Right lobe of liver (tissue), 6 donors: ENCODE measurements around the gene P2RY8. TPM values are rescaled to one million over a fixed set of nuclear protein-coding genes. Genes with fewer than 3 reads are reported as not detected.

Source experiments
- ATAC-seq, 4 donors: fragments of 200-7000 bp; cut with Tn5 transposase; one replicate each; pipeline ENCODE4 v1.9.1; 2020; ENCODE audit warnings: mild to moderate bottlenecking in 4 of 4, moderate library complexity in 4 of 4
- DNase-seq, 3 donors: peaks; one replicate each; pipeline ENCODE4 v3.0.0-alpha.2; 2020
- H3K27ac ChIP-seq, 3 donors: fragments of 200-600 bp; one replicate each; pipeline ENCODE4 v1.8.0; 2022
- H3K27me3 ChIP-seq, 2 donors: fragments of 200-600 bp; one replicate each; pipeline ENCODE4 v1.8.0; 2022
- H3K36me3 ChIP-seq, 4 donors: fragments of 200-600 bp; sonication (generic) in 1 of 4; one replicate each; pipeline versions ENCODE4 v1.5.1 to v1.8.0; 2017 to 2022; ENCODE audit warnings: control low read depth in 1 of 4
- H3K4me1 ChIP-seq, 4 donors: fragments of 200-600 bp; sonication (generic) in 1 of 4; one replicate each; pipeline versions ENCODE4 v1.5.1 to v1.8.0; 2017 to 2022; ENCODE audit warnings: control low read depth in 1 of 4
- H3K4me3 ChIP-seq, 3 donors: fragments of 200-600 bp; one replicate each; pipeline ENCODE4 v1.8.0; 2022
- H3K9me3 ChIP-seq, 4 donors: fragments of 200-600 bp; sonication (generic) in 1 of 4; one replicate each; pipeline versions ENCODE4 v1.5.1 to v1.8.0; 2017 to 2022; ENCODE audit warnings: control low read depth in 1 of 4
- CTCF ChIP-seq, 4 donors: fragments of 200-600 bp in 3 of 4; fragments of 450-650 bp in 1 of 4; IDR thresholded peaks; one replicate each; pipeline versions ENCODE4 v1.5.1 to v1.8.0; 2016 to 2022; ENCODE audit warnings: antibody characterized with exemption in 4 of 4, mild to moderate bottlenecking in 2 of 4
- POLR2A ChIP-seq: fragments of 450-650 bp; IDR thresholded peaks from one replicate; pipeline ENCODE4 v1.6.1; 2017; ENCODE audit warnings: antibody characterized with exemption, mild to moderate bottlenecking
- WGBS: methylation state at CpG from one replicate; pipeline ENCODE4 v1.1.6; 2018; ENCODE audit warnings: low coverage, low lambda C conversion rate; ENCODE audit not compliant: insufficient coverage; ENCODE audit errors: missing lambda C conversion rate; 5-methylcytosine and 5-hydroxymethylcytosine counted together
- intact Hi-C, 2 donors: fragments of 100-400 bp; cut with DNase I; formaldehyde crosslinking; loops; one replicate each; pipeline versions ENCODE4 v1.11.2 to v1.14.1; 2022
- total RNA-seq, 6 experiments: library from RNA; depleted of rRNA in 2 of 6; stranded (reverse); fragments of >200 nt in 2 of 6; fragmentation: NEBNext Ultra II Directional in 3 of 6; extraction: Animal tissue kit (Norgen Biotek cat#: 25700) in 3 of 6; gene quantifications; one replicate each; pipeline versions ENCODE4 v1.1.0 to v1.2.4, GENCODE V29; 2016 to 2023
- donor health status: DM: no; HTN: yes; CAD: no.
- donor health status: DM: no; HTN: no; CAD: no.
- donor health status: DM: no; HTN: no; CAD: no.
- donor health status: DM: no; HTN: yes; CAD: no.
- donor health status: DM: no; HTN: yes; CAD: no.

P2RY8 gene
- total RNA-seq, 6 experiments from 2014 or later: 0.37 to 0.87 (median 0.73) TPM

GRCh38 chrX:1422135-1422465 lies 114.9 kb downstream of the P2RY8 start:
- no CpG with 5 or more reads among the region's 4 CpGs for WGBS
- peaks cover 0 to 1% (median 0%) of the 10 kb centered on the region in 4 donors for H3K36me3 ChIP-seq

GRCh38 chrX:1421433-1422134 lies 115.4 kb downstream of the P2RY8 start:
- 96% methylated on average over 11 of the region's 19 CpGs for WGBS
- no peaks in the 10 kb centered on the region for H3K27me3 ChIP-seq
- ATAC-seq: no peak
- intact Hi-C loops: no loop called here
- peaks cover 0 to 1% (median 0%) of the 10 kb centered on the region in 4 donors for H3K36me3 ChIP-seq
- H3K9me3 ChIP-seq: no peaks in the 10 kb centered on the region
- TF ChIP-seq POLR2A: no peak
- no peak for TF ChIP-seq CTCF (IDR thresholded peaks at IDR 0.05)
- H3K4me1 ChIP-seq: no peaks in the 10 kb centered on the region
- H3K27ac ChIP-seq: no peak overlapping the region
- H3K4me3 ChIP-seq: no peak overlapping the region
- DNase-seq: peak in 1 of 3 donors; percentile 15

More at GRCh38 chrX:1422135-1422465, 114.9 kb downstream of the P2RY8 start:
- Histone ChIP-seq H3K4me3 (no peak overlapping the region), H3K4me1 (no peaks in the 10 kb centered on the region), H3K27me3 (no peaks in the 10 kb centered on the region), H3K9me3 (no peaks in the 10 kb centered on the region), H3K27ac (no peak overlapping the region)
- DNase-seq: no peak
- no peak for ATAC-seq
- TF ChIP-seq POLR2A (no peak), CTCF (IDR thresholded peaks at IDR 0.05) (no peak)
- intact Hi-C loops: no loop called here

DNA sequence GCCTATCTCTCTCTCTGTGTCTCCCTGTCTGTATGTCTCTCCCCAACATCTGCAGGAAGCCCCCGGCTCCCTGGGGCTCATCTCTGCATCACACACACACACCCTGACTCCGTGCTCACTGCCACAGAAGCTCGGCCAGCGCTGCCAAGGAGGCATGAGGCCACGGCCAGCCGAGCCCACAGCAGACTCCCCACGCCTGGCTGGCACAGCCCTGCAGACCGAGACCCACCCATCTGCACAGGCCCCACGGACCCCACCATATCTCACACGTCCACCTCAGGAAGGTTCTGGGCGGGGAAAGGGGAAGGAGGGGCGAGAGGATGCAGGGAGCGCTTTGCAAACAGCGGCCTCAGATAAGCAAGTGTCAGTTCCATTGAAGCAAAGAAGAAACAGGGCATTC lies 116.6 kb downstream of the P2RY8 start:
- Histone ChIP-seq H3K27ac (no peak overlapping the region), H3K9me3 (no peaks in the 10 kb centered on the region), H3K36me3 (peaks cover 0 to 1% (median 0%) of the 10 kb centered on the region in 4 donors), H3K4me3 (no peak overlapping the region), H3K4me1 (no peaks in the 10 kb centered on the region), H3K27me3 (no peaks in the 10 kb centered on the region)
- no peak for TF ChIP-seq POLR2A
- TF ChIP-seq CTCF (IDR thresholded peaks at IDR 0.05): no peak
- intact Hi-C loops: no loop called here
- WGBS: 54% methylated on average over 4 of the region's 14 CpGs
- no peak for DNase-seq
- peak in 3 of 4 donors; percentile 14 to 22 (median 15) for ATAC-seq

DNA sequence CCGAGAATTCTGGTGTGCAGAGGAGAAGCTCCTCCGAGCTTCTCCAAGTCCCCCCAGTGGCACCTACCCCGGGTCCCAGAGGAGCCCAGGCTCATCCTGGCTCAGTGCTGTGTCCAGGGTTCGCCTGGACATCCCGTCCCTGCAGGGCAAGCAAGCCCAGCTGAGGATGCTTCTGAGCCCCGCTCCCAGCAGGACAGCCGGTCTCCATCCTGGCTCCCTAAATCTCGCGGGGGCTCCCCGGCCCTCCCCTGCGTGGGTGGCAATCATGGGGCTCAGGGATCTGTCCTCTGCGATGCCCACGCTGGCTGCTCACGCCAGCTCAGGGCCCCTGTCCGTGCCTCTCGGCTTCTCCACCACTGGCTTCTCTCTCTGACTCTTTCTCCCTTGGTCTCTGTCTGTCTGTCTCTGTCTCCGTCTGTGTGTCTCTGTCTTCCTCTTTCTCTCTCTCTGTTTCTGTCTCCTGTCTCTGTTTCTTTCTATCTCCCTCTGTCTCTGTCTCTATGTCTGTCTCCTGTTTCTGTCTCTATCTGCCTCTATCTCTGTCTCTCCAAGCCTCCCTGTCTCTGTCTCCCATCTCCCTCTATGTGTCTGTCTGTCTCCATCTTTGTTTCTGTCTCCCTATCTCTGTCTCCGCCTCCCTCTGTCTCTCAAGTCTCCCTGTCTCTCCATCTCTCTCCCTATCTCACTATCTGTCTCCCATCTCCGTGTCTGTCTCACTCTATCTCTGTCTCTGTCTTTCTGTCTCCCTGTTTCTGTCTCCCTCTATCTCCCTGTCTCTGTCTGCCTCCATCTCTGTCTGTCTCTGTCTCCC lies 117.2 kb downstream of the P2RY8 start:
- ATAC-seq (peak in 3 of 4 donors; percentile 9 to 20 (median 13)), DNase-seq (no peak)
- Histone ChIP-seq H3K27me3 (no peaks in the 10 kb centered on the region), H3K4me1 (no peaks in the 10 kb centered on the region), H3K36me3 (peaks cover 0 to 1% (median 0%) of the 10 kb centered on the region in 4 donors), H3K27ac (no peak overlapping the region), H3K4me3 (no peak overlapping the region), H3K9me3 (no peaks in the 10 kb centered on the region)
- 74% methylated on average over 4 of the region's 19 CpGs for WGBS
- no peak for TF ChIP-seq CTCF (IDR thresholded peaks at IDR 0.05)
- TF ChIP-seq POLR2A: no peak
- intact Hi-C loops: no loop called here
